Neural progenitor cell (in vitro differentiated cells): ENCODE data around the gene CHPF.

ENCODE experiments used
- CTCF ChIP-seq: fragments of 200-600 bp; sonication (generic); IDR thresholded peaks from 2 replicates; pipeline ENCODE4 v1.5.1; 2017; ENCODE audit warnings: antibody characterized with exemption, mild to moderate bottlenecking
- EZH2 ChIP-seq: fragments of 200-600 bp; sonication (generic); IDR thresholded peaks from 2 replicates; pipeline ENCODE4 v1.6.1; 2017; ENCODE audit warnings: antibody characterized with exemption, mild to moderate bottlenecking, moderate library complexity

- TF ChIP-seq CTCF (no peak), EZH2 (no peak)
Measured at GRCh38 chr2:219569041-219569440, 25.4 kb upstream of the CHPF start.
